ENCODE results near the gene TSPYL1.
"Not testable (repeated sequence)": the region's sequence is repeated elsewhere in the genome, so short reads cannot be mapped to it uniquely, and the experiment has no call there.

TSPYL1 gene

GRCh38 chr6:116292553-116292952 lies 12.8 kb upstream of the TSPYL1 start:
- no peak for DNase-seq

- DNase-seq: no peak
These were observed 12.1 kb upstream of the TSPYL1 start for GRCh38 chr6:116291701-116292396.

- no peak for DNase-seq
These were observed 11.1 kb upstream of the TSPYL1 start for GRCh38 chr6:116290799-116291198.

- DNase-seq: no peak
These were observed 10.1 kb upstream of the TSPYL1 start for GRCh38 chr6:116289876-116290275.

GRCh38 chr6:116287689-116288282 lies 8.1 kb upstream of the TSPYL1 start:
- peak; percentile 59 for DNase-seq

DNA sequence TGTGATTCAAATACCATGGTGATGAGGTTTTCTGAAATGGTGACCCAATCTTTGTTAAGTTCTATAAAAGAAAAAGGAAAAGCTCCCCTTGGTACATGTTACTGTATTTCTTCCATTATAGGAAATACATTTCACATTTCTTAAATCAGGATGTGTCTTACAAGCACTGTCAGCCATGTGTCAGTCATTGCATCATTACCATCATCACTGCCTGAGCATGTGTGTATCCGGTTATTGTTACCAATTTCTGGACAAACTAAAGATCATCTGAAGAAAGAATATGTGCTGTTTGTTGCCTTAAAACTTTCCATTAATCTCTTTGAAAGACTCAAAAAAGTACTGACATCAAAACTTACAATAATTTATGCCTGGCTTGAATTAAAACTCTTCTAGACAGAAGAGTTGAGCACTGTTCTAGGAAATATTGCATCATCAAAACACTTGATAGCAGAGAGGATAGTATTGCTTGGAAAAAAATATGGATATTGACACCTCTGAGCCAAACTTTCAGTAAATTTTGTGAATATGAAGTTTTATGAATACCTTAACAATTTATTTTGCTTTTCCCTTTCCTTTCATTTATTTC lies 7.1 kb upstream of the TSPYL1 start:
- DNase-seq: peak; percentile 65

DNA sequence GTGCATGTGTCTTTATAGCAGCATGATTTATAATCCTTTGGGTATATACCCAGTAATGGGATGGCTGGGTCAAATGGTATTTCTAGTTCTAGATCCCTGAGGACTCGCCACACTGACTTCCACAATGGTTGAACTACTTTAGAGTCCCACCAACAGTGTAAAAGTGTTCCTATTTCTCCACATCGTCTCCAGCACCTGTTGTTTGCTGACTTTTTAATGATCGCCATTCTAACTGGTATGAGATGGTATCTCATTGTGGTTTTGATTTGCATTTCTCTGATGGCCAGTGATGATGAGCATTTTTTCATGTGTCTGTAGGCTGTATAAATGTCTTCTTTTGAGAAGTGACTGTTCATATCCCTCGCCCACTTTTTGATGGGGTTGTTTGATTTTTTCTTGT lies 5.3 kb upstream of the TSPYL1 start:
- not testable (repeated sequence) for DNase-seq

GRCh38 chr6:116283191-116283590 lies 3.5 kb upstream of the TSPYL1 start:
- no peak for DNase-seq

DNA sequence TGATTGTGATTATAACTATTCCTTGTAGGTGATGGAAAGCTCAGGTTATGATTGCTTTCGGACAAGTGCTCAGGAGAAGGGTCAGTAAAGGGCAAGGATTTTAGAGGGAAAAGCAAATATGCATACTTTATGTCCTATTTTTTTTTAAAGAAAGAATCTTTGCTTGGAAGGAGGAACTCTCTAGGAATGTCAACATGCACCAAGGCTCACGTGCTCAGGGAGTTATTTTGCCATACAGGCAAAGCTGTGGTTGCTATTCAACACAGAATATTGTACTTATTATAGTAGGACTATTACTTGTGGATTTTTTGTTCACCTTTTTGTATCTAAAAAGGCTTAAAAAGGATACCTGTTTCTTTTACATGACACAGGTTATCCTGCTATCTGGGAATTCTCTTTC lies 3.0 kb upstream of the TSPYL1 start:
- DNase-seq: no peak

- no peak for DNase-seq
These were observed 1.2 kb upstream of the TSPYL1 start for GRCh38 chr6:116280933-116281316.

- no peak for DNase-seq
These were observed 617 bp upstream of the TSPYL1 start for GRCh38 chr6:116280161-116280932.

DNA sequence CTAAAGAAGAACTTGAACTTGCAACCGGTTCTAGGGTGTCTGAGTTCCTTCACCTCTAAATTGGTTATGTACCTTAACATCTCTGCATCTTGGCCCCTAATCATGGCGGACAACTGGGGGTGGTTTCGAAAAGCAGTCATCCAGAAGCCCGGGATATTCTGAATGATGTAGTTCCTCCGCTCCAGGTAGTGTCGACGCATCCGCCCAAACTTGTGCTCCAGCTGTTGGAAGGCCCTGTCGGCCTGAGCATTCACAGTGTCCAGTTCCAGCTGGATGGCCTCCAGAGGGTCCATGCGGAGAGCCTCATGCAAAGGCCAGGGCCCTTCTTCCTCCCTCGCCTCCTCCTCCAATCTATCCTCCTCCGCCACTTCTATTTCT lies 887 bp downstream of the TSPYL1 start:
- no peak for DNase-seq

DNA sequence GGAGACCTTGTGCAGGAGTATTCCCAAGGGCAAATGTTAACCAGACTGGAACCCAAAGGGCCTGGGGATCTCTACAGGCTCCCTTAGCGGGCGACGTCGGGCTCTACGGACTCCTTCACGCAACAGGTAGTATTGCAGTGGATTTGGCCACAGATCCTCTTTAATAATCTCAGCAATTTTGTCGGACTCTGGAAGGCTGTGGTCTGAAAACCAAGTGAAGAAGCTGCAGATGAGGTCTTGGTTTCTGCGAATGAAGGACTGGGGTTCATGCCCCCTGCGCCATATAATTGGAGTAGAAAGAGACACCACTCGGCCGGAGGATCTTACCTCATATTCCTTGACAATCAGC lies 1.3 kb downstream of the TSPYL1 start:
- DNase-seq: no peak

DNA sequence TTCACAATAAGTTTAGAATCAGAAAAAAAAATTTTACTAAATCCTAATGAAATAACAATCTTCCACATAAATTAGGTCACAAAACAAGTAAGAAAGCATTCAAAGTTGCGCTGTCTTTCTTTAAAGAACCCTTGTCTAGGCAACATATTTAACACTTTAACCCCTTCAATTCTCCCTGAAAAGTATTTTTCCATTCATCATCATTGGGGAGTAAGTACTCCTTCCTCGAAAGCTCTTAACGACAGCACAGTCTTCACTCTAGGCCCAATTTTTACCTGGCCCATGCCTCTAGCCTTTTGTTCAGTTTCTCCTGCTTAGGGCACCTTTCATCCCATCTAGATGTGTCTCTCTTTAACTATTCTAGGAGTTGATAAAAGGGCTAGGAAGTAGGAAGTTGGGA lies 2.6 kb downstream of the TSPYL1 start:
- DNase-seq: no peak

DNA sequence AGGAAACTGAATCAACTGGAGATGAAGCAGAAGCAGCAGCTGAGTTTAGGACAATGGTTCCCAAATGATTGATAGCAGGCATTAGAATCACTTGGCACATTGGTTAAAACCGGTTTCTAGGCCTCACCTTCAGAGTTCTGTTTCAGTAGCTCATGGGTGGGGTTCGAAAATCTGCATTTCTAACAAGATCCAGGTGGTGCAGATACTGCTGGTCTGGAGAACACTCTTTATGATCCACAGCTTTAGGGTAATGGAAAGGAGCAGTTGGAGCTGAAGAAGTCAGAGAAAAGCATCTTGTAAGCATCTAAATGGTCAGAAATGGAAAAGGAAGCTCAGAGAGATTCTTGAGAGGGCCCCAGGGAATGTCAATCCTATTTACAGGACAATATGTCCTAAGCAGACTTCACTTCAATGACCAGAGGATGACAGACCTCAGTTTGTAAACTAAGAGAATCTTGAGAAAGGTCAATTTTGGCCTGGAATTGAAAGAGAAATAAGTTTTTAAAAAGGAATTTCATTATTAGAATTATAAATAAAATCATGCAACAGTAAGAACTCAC lies 8.5 kb downstream of the TSPYL1 start:
- no peak for DNase-seq

DNA sequence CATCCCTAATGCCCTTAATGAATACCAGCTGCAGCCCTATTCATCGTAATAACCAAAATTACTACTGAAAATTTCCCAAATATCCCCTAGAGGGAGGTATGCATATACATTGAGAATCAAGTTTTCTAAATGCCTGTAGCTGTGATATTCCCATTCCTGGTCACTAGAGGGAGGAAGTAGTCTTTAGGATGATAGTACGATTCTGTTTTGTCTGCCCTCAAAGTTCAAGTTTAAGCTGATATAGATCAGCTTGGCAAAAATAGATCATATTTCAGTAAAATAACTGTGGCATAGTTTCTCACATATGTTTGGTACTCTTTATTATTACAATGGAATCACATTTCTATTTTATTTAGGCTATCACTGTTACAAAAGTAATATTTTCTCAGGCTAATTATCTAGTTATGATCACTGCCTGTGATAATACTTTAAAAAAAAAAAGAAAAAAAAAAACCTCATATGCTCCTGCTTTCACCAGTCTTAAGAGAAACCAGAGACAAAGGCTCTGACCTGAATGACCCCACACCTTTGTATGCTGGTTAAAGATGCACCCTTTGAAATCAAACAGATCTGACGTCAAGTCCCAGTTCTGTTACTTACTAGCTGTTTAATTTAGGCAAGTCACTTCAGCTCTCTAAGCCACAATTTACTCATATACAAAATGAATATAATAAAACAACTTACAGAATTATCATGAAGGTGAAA lies 11.0 kb downstream of the TSPYL1 start:
- peak; percentile 86 for DNase-seq

- DNase-seq: peak; percentile 36
These were observed 11.7 kb downstream of the TSPYL1 start for GRCh38 chr6:116267836-116268588.

- no peak for DNase-seq
These were observed 12.9 kb downstream of the TSPYL1 start for GRCh38 chr6:116266803-116267202.

DNA sequence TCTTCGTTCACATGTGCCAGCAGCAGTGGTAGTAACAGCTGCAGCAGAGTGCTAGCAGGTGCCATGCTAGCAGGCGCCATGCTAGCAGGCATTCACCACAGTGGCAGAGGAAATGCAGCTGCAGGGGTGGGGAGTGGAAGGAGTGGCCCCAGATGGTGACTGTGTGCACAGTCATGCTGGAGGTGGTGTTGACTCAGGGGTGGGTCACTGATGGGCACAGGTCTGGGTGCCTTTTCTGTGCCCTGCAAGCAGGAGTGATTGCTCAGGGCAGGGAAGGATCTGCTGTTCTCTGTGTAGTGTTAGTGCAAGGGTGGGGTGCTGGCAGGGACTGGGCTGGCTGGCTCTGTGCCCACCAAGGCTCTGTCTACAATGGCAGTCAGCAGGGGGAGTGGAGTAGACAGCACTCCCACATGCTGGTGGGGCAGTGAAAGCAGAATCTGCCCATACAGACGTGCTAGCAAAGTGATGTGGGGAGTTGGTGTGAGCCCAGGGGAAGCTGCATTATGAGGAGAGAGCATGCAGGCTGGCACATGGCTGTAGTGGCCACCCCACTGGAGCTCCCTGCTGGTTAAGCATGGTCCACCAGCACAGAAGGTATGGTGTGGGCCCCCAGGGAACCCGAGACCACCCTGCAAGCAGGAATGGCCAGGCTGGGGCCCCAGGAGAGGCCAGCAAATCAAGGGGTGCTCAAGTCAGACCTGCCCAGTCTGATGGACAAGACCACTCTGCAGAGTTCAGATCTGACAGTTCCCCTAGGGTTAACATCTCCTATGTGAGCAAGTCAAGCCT lies 14.5 kb downstream of the TSPYL1 start:
- DNase-seq: no peak

GRCh38 chr6:116263353-116263752 lies 16.4 kb downstream of the TSPYL1 start:
- DNase-seq: no peak

- no peak for DNase-seq
These were observed 21.2 kb downstream of the TSPYL1 start for GRCh38 chr6:116258520-116258919.
